ENCODE data around the gene CDC42SE2. TPM values are rescaled to one million over a fixed set of nuclear protein-coding genes. Genes with fewer than 3 reads are reported as not detected.
"Not testable (repeated sequence)": the region's sequence is repeated elsewhere in the genome, so short reads cannot be mapped to it uniquely, and the experiment has no call there.

The CDC42SE2 gene
- total RNA-seq, 4 donors from 2014 or later, result 10.4 to 28.4 (median 22.1) TPM

- 71 to 79% methylated on average over 3 of the region's 3 CpGs for WGBS, 2 donors
- H3K27ac ChIP-seq, result no peak overlapping the region
- no peak for TF ChIP-seq POLR2A (IDR thresholded peaks at IDR 0.05)
- no peak for TF ChIP-seq CTCF (IDR thresholded peaks at IDR 0.05)
- H3K4me3 ChIP-seq, result no peak overlapping the region
- DNase-seq, result no peak
- intact Hi-C loops (cut with DNase I), result no loop called here
- H3K9me3 ChIP-seq, result no peaks in the 10 kb centered on the region
- peaks cover 0 to 22% (median 7%) of the 10 kb centered on the region in 3 donors for H3K4me1 ChIP-seq
- peaks cover 0 to 71% (median 0%) of the 10 kb centered on the region in 3 donors for H3K36me3 ChIP-seq
- H3K27me3 ChIP-seq, result no peaks in the 10 kb centered on the region
Measured at GRCh38 chr5:131396015-131396414, 132.2 kb downstream of the CDC42SE2 start.

- TF ChIP-seq POLR2A (IDR thresholded peaks at IDR 0.05) (no peak), CTCF (IDR thresholded peaks at IDR 0.05) (no peak)
- Histone ChIP-seq H3K27me3 (no peaks in the 10 kb centered on the region), H3K27ac (no peak overlapping the region), H3K9me3 (peaks cover 0 to 6% (median 2%) of the 10 kb centered on the region in 3 donors), H3K36me3 (peaks cover 0 to 71% (median 0%) of the 10 kb centered on the region in 3 donors), H3K4me3 (no peak overlapping the region), H3K4me1 (peaks cover 0 to 22% (median 7%) of the 10 kb centered on the region in 3 donors)
- DNase-seq, result no peak
- intact Hi-C loops (cut with DNase I), result no loop called here
- WGBS, 2 donors, result 72 to 86% methylated on average over 5 of the region's 5 CpGs
Measured at GRCh38 chr5:131396630-131397273, 132.9 kb downstream of the CDC42SE2 start.

- H3K27me3 ChIP-seq; H3K4me3 ChIP-seq; H3K27ac ChIP-seq; intact Hi-C loops (cut with DNase I); H3K4me1 ChIP-seq; DNase-seq: not testable (repeated sequence)
- 92 to 95% methylated on average over 5 to 6 of the region's 6 CpGs for WGBS, 2 donors
- Histone ChIP-seq H3K9me3 (peaks cover 0 to 14% (median 4%) of the 10 kb centered on the region in 3 donors), H3K36me3 (peaks cover 0 to 67% (median 0%) of the 10 kb centered on the region in 3 donors)
Measured at GRCh38 chr5:131399007-131399406, 135.2 kb downstream of the CDC42SE2 start.

GRCh38 chr5:131400585-131400984 is 136.7 kb downstream of the CDC42SE2 start:
- intact Hi-C loops (cut with DNase I), result loop anchor here (10.0 kb wide), 1 partner anchor 236 kb away; the partner anchor contains the start of gene HINT1
- no peaks in the 10 kb centered on the region for H3K4me1 ChIP-seq
- peaks cover 0 to 54% (median 0%) of the 10 kb centered on the region in 3 donors for H3K36me3 ChIP-seq
- WGBS, 2 donors, result 89% methylated on average over 3 of the region's 3 CpGs
- peaks cover 0 to 14% (median 4%) of the 10 kb centered on the region in 3 donors for H3K9me3 ChIP-seq
- H3K4me3 ChIP-seq, result no peak overlapping the region
- no peak for DNase-seq
- H3K27me3 ChIP-seq, result no peaks in the 10 kb centered on the region
- TF ChIP-seq CTCF (IDR thresholded peaks at IDR 0.05), result no peak
- TF ChIP-seq POLR2A (IDR thresholded peaks at IDR 0.05), result no peak
- no peak overlapping the region for H3K27ac ChIP-seq

- no peak for TF ChIP-seq CTCF (IDR thresholded peaks at IDR 0.05)
- no peak for TF ChIP-seq POLR2A (IDR thresholded peaks at IDR 0.05)
- whole genome bisulfite sequencing, 2 donors, result 83 to 84% methylated on average over 2 of the region's 2 CpGs
- intact Hi-C loops (cut with DNase I), result loop anchor here (10.0 kb wide), 1 partner anchor 241 kb away; the partner anchor contains the start of gene HINT1
Measured at GRCh38 chr5:131405674-131406073, 141.8 kb downstream of the CDC42SE2 start.

More at GRCh38 chr5:131405674-131406073, 141.8 kb downstream of the CDC42SE2 start:
- Histone ChIP-seq H3K9me3 (peaks cover 0 to 14% (median 4%) of the 10 kb centered on the region in 3 donors), H3K27ac (no peak overlapping the region), H3K36me3 (peaks cover 0 to 62% (median 0%) of the 10 kb centered on the region in 3 donors), H3K4me3 (no peak overlapping the region), H3K27me3 (no peaks in the 10 kb centered on the region), H3K4me1 (no peaks in the 10 kb centered on the region)
- no peak for DNase-seq

Measured in esophagus squamous epithelium (tissue), 5 donors.